Measurements from ENCODE around the gene CFAP65. TPM values are rescaled to one million over a fixed set of nuclear protein-coding genes. Genes with fewer than 3 reads are reported as not detected.

The CFAP65 gene
- total RNA-seq, 1 experiment from 2014 or later: 0.52 TPM

DNA sequence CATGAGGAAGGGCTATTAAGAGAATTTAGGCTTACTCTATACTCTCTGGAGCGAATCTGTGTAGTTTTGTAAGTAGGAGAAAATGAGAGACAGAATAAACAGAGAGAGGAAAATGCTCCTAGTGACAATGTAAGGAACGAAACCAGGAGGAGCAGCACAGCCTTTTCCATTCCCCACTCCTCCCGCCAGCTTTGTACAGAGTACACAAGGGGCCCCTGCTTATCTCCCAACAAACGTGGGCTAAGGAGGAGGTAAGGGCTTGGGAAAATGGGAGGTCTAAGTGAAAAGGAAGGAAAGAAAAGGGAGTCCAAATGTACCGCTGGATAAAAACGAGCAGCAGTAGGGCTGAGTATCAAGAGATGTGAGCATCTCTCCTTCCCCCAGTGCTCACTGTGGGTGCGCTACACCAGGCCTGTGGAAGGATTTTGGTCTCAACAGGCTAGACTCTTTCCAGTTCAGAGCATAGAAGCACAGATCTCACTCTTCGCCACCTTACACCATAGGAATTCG, 31.5 kb upstream of the CFAP65 start:
- peaks cover 0 to 9% of the 10 kb centered on the region in 2 experiments; a peak in 1 of 4 replicates for H3K4me1 ChIP-seq (ENCODE audit: control insufficient read depth in 1 of 2, insufficient read depth in 2 of 2, low read length in 2 of 2)
- intact Hi-C loops (cut with micrococcal nuclease): loop anchor here (1.0 to 5.0 kb wide), 3 partner anchors 47 to 83 kb away; no protein-coding TSS in a partner anchor
- ATAC-seq: 0 out of 2 replicates have a peak, but pooled peaks have one; percentile 11
- H3K9me2 ChIP-seq (ENCODE audit: insufficient read depth): no peaks in the 10 kb centered on the region
- H3K27me3 ChIP-seq (ENCODE audit: insufficient read depth, low read length): no peaks in the 10 kb centered on the region
- ChIA-PET POLR2A (interaction anchor here (1.2 kb wide), 1 partner anchor 31 kb away, joined by 3 read pairs; no protein-coding TSS in a partner anchor), CTCF (interaction anchor here (0.5 to 4.8 kb wide), 22 partner anchors 8 to 449 kb away, joined by 3 to 64 read pairs (median 4); partner anchors contain the start of gene IHH), RAD21 (ENCODE audit: low non-redundant PET in 1 of 2, low total read pairs in 2 of 2, uncharacterized antibody in 2 of 2, unreplicated experiment in 2 of 2) (interaction anchor here (1.3 to 1.8 kb wide), 3 partner anchors 47 to 82 kb away, joined by 4 to 9 read pairs (median 4); no protein-coding TSS in a partner anchor)
- no peak overlapping the region for H3K9ac ChIP-seq (ENCODE audit: low read length)
- H3K79me2 ChIP-seq (ENCODE audit: insufficient read depth, low read length): no peaks in the 10 kb centered on the region
- no peaks in the 10 kb centered on the region for H4K20me1 ChIP-seq (ENCODE audit: insufficient read depth)
- no peaks in the 10 kb centered on the region; a peak in 1 of 4 replicates for H3K36me3 ChIP-seq (ENCODE audit: control insufficient read depth in 1 of 2, insufficient read depth in 2 of 2, low read length in 2 of 2)
- no peak overlapping the region for H3K4me2 ChIP-seq (ENCODE audit: low read length)
- H3K9me3 ChIP-seq (ENCODE audit: control insufficient read depth in 1 of 2, insufficient read depth in 1 of 2, low read depth in 1 of 2, low read length in 2 of 2): no peaks in the 10 kb centered on the region
- TF ChIP-seq POLR2AphosphoS5 (IDR thresholded peaks at IDR 0.05; ENCODE audit: low read depth, low read length) (no peak), CBX3 (IDR thresholded peaks at IDR 0.05; ENCODE audit: low read depth) (no peak), RAD21 (IDR thresholded peaks at IDR 0.05; ENCODE audit: low read depth) (no peak), ZNF274 (IDR thresholded peaks at IDR 0.05; ENCODE audit: low read depth, low read length) (no peak), YY1 (IDR thresholded peaks at IDR 0.05; ENCODE audit: extremely low read depth, insufficient replicate concordance, low read depth, low read length) (no peak), REST (IDR thresholded peaks at IDR 0.05; ENCODE audit: low read depth) (no peak), CEBPB (IDR thresholded peaks at IDR 0.05; ENCODE audit: low read depth) (no peak), SP1 (IDR thresholded peaks at IDR 0.05; ENCODE audit: low read depth) (no peak), ZFX (IDR thresholded peaks at IDR 0.05) (no peak), ELF1 (IDR thresholded peaks at IDR 0.05; ENCODE audit: borderline replicate concordance, low read depth) (no peak), MAX (IDR thresholded peaks at IDR 0.05) (no peak), TCF7L2 (IDR thresholded peaks at IDR 0.05; ENCODE audit: borderline replicate concordance, extremely low read depth, insufficient read depth, insufficient read length) (no peak)
- TF ChIP-seq, protein P1, sequence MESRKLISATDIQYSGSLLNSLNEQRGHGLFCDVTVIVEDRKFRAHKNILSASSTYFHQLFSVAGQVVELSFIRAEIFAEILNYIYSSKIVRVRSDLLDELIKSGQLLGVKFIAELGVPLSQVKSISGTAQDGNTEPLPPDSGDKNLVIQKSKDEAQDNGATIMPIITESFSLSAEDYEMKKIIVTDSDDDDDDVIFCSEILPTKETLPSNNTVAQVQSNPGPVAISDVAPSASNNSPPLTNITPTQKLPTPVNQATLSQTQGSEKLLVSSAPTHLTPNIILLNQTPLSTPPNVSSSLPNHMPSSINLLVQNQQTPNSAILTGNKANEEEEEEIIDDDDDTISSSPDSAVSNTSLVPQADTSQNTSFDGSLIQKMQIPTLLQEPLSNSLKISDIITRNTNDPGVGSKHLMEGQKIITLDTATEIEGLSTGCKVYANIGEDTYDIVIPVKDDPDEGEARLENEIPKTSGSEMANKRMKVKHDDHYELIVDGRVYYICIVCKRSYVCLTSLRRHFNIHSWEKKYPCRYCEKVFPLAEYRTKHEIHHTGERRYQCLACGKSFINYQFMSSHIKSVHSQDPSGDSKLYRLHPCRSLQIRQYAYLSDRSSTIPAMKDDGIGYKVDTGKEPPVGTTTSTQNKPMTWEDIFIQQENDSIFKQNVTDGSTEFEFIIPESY (IDR thresholded peaks at IDR 0.05; ENCODE audit: extremely low read depth, insufficient replicate concordance, low read length): no peak
- TF ChIP-seq, protein P2, sequence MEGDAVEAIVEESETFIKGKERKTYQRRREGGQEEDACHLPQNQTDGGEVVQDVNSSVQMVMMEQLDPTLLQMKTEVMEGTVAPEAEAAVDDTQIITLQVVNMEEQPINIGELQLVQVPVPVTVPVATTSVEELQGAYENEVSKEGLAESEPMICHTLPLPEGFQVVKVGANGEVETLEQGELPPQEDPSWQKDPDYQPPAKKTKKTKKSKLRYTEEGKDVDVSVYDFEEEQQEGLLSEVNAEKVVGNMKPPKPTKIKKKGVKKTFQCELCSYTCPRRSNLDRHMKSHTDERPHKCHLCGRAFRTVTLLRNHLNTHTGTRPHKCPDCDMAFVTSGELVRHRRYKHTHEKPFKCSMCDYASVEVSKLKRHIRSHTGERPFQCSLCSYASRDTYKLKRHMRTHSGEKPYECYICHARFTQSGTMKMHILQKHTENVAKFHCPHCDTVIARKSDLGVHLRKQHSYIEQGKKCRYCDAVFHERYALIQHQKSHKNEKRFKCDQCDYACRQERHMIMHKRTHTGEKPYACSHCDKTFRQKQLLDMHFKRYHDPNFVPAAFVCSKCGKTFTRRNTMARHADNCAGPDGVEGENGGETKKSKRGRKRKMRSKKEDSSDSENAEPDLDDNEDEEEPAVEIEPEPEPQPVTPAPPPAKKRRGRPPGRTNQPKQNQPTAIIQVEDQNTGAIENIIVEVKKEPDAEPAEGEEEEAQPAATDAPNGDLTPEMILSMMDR (IDR thresholded peaks at IDR 0.05 in 2 of 3, conservative IDR thresholded peaks at IDR 0.05 in 1 of 3; ENCODE audit: borderline replicate concordance in 1 of 3, insufficient read depth in 1 of 3, low read depth in 2 of 3, low read length in 2 of 3): no peak
- no TSS peak for BruUV-seq (replicated peaks)
- no peak overlapping the region for H3K4me3 ChIP-seq (replicated peaks in 1 of 2; ENCODE audit: low read depth in 1 of 2, low read length in 2 of 2)
- H2AFZ ChIP-seq (ENCODE audit: low read depth, low read length, poor library complexity, severe bottlenecking): no peak overlapping the region
- no peak for DNase-seq (ENCODE audit: low read depth, low spot score)
- H3K27ac ChIP-seq (ENCODE audit: low read depth, low read length): no peak overlapping the region
